Hepatocyte (in vitro differentiated cells): ENCODE data around the gene NHLH1.

ENCODE experiments used
- CTCF ChIP-seq: fragments of 200-600 bp; sonication (generic); IDR thresholded peaks from 2 replicates; pipeline ENCODE4 v1.5.1; 2016; ENCODE audit warnings: antibody characterized with exemption, mild to moderate bottlenecking; ENCODE audit not compliant: poor library complexity
- EZH2 ChIP-seq: fragments of 200-600 bp; sonication (generic); IDR thresholded peaks from 2 replicates; pipeline ENCODE4 v1.6.1; 2016; ENCODE audit warnings: antibody characterized with exemption, mild to moderate bottlenecking, borderline replicate concordance
- EZH2phosphoT487 ChIP-seq: fragments of 200-600 bp; sonication (generic); IDR thresholded peaks from one replicate; pipeline ENCODE4 v1.6.1; 2018; ENCODE audit warnings: antibody characterized with exemption, mild to moderate bottlenecking, low read depth, moderate library complexity; ENCODE audit not compliant: unreplicated experiment, severe bottlenecking

DNA sequence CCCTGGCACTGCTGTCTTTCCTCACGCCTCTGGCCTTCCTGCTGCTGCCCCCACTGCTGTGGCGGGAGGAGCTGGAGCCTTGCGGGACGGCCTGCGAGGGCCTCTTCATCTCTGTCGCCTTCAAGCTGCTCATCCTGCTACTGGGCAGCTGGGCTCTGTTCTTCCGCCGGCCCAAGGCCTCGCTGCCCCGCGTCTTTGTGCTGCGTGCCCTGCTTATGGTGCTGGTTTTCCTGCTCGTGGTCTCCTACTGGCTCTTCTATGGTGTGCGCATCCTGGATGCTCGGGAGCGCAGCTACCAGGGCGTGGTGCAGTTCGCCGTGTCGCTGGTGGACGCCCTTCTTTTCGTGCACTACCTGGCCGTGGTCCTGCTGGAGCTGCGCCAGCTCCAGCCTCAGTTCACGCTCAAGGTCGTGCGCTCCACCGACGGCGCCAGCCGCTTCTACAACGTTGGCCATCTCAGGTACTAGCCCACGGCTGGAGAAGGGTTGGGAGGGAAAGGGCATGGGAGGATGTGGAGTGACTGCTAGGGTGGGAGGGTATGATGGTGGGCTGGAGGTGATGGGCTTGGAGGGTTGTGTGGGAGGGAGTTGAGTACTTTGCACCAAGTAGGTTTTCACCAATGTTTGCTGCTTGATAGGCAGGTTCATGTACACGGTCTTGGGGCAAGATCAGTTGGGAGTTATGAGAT is 52.4 kb downstream of the NHLH1 start:
- TF ChIP-seq CTCF: no peak
- TF ChIP-seq EZH2phosphoT487: no peak
- no peak for TF ChIP-seq EZH2
